Progenitor cell of endocrine pancreas (in vitro differentiated cells): ENCODE data around the gene SMPD3. TPM values are rescaled to one million over a fixed set of nuclear protein-coding genes. Genes with fewer than 3 reads are reported as not detected.

Source experiments
- DNase-seq: peaks from one replicate; pipeline ENCODE4 v3.0.0; 2021; ENCODE audit warnings: low spot score; ENCODE audit not compliant: unreplicated experiment
- H3K27ac Mint-ChIP-seq: 2 replicates; pipeline ENCODE4 v1.8.0; 2021; ENCODE audit warnings: mild to moderate bottlenecking, moderate library complexity, mixed read lengths
- H3K27me3 Mint-ChIP-seq: 2 replicates; pipeline ENCODE4 v1.8.0; 2021; ENCODE audit warnings: mixed read lengths
- H3K36me3 Mint-ChIP-seq: 2 replicates; pipeline ENCODE4 v1.8.0; 2022; ENCODE audit warnings: mixed read lengths; ENCODE audit not compliant: insufficient read depth
- H3K4me1 Mint-ChIP-seq: 2 replicates; pipeline ENCODE4 v1.8.0; 2021; ENCODE audit warnings: low read depth, mixed read lengths
- H3K4me3 Mint-ChIP-seq: 2 replicates; pipeline ENCODE4 v1.8.0; 2021; ENCODE audit warnings: low read depth, mild to moderate bottlenecking, moderate library complexity, mixed read lengths
- H3K9me3 Mint-ChIP-seq: 2 replicates; pipeline ENCODE4 v1.8.0; 2021; ENCODE audit warnings: low read depth, mixed read lengths
- total RNA-seq: library from RNA; stranded (reverse); gene quantifications from 2 replicates; pipeline ENCODE4 v1.2.1, GENCODE V29; 2021
- TF ChIP-seq, protein P1 (sequence below): fragments of 200-600 bp; sonication (generic); IDR thresholded peaks from one replicate; pipeline ENCODE4 v1.5.0; 2021; ENCODE audit warnings: antibody characterized with exemption, mild to moderate bottlenecking; ENCODE audit not compliant: unreplicated experiment

The SMPD3 gene
- total RNA-seq, 1 donor from 2014 or later = 1.7 TPM

DNA sequence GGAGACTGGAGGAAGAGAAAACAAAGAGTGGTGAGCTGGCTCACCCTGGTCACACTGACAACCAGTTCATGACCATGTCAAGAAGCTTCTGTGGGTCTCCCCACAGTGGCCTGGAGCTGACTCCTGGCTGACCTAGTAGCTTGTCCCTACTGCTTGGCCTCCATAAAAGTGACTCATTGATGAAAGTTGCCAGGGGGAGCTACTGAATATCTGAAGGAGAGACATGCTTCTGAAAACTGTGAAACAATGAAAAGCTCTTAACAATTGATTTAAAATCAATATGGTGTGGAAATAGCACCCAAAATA lies 22.0 kb downstream of the SMPD3 start:
- DNase-seq = no peak

DNA sequence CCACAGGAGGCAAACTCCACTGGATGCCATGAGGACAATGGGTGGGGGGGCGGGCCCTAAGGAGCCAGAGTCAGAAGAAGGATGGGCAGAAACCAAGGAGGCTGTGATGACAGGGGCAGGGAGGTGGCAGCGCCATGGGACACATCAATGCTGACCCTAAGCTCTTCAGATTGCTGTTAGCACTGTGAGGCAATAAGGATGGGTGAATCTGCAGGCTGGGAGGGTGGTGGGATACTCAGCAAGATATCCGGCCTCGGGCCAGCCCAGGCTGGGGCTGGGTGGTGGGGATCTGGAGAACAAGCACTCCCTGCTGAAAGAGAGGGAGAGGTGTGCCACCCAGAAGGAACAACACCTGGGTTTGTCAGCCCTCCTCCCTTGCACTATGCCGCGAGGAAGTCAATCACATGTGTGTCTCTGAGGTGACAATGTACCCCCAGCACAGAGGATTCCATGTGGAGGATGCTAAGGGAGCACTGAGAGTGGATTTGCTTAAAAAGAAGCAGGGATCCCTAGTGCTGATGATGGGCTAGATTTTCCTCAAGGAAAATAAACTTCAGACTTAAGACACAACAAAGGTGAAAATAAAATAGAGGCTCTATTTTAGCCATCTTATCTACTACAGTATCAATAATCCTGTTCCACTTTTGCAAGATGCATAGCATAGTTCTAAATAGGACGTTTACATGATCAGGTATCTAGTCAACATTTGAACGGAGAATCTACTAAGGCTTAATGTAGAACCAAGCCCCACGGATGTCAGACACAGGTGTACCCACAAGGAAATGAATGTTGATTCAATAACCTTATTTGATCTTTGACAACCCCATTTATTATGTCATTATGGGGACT lies 22.6 kb downstream of the SMPD3 start:
- Mint-ChIP-seq H3K36me3 (no peaks in the 10 kb centered on the region), H3K4me1 (peaks cover 6% of the 10 kb centered on the region), H3K4me3 (no peak overlapping the region), H3K27ac (no peak overlapping the region), H3K27me3 (peaks cover 3% of the 10 kb centered on the region), H3K9me3 (no peaks in the 10 kb centered on the region)
- no peak for DNase-seq
- TF ChIP-seq, protein P1, sequence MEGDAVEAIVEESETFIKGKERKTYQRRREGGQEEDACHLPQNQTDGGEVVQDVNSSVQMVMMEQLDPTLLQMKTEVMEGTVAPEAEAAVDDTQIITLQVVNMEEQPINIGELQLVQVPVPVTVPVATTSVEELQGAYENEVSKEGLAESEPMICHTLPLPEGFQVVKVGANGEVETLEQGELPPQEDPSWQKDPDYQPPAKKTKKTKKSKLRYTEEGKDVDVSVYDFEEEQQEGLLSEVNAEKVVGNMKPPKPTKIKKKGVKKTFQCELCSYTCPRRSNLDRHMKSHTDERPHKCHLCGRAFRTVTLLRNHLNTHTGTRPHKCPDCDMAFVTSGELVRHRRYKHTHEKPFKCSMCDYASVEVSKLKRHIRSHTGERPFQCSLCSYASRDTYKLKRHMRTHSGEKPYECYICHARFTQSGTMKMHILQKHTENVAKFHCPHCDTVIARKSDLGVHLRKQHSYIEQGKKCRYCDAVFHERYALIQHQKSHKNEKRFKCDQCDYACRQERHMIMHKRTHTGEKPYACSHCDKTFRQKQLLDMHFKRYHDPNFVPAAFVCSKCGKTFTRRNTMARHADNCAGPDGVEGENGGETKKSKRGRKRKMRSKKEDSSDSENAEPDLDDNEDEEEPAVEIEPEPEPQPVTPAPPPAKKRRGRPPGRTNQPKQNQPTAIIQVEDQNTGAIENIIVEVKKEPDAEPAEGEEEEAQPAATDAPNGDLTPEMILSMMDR = no peak

More for the DNA sequence above, 22.0 kb downstream of the SMPD3 start:
- TF ChIP-seq, protein P1 = no peak
- Mint-ChIP-seq H3K9me3 (no peaks in the 10 kb centered on the region), H3K36me3 (no peaks in the 10 kb centered on the region), H3K4me1 (peaks cover 6% of the 10 kb centered on the region), H3K27ac (no peak overlapping the region), H3K4me3 (no peak overlapping the region), H3K27me3 (peaks cover 3% of the 10 kb centered on the region)

DNA sequence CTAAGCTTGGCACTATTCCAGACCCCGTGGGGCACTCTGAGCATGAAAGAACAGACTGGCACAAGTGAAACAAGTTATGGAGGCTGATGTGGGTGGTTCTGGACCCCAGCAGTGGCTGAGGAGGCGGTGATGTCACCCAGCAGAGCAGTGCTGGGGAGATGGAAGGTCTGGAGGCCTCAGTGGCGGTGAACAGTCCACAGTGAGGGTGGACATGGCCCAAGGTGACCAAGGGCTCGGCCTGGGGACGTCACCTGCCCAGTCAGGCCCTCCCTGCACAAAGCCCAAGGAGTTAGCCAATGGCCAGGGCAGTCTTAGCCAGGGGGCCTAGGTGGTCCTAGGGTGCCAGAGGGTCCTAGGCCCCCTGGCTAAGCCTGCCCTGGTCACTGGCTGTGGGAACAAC lies 24.5 kb downstream of the SMPD3 start:
- Mint-ChIP-seq H3K9me3 (no peaks in the 10 kb centered on the region), H3K27me3 (no peaks in the 10 kb centered on the region), H3K36me3 (no peaks in the 10 kb centered on the region), H3K4me1 (peaks cover 6% of the 10 kb centered on the region), H3K27ac (no peak overlapping the region), H3K4me3 (no peak overlapping the region)
- TF ChIP-seq, protein P1 = no peak
- DNase-seq = no peak

DNA sequence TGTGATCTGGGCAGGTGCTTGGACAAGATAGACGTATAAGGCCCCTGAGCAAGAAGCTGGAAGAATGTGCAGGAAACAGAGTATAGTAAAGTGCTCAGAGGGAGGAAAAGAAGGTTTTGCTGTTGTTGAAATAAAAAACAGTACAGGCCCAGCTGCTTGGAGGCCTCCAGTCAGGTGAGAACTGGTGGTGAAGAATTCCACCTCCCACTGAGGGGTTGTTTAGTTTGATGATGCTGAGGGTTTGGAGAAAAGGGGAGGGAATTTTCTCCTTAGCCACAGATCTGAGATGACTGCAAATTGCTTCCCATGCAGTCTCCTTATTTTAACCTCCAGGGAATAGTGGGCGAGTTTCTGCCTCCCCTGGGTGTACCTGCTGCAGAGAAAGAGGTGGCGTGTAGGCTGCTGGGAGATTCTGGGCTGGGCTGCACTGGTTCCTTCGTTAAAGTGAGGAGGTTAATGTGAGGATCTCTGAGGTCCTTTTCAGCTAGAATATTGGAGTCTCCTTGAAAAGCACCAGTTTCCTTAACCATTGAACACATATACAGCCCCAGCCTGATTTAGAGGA lies 25.8 kb downstream of the SMPD3 start:
- H3K9me3 Mint-ChIP-seq = no peaks in the 10 kb centered on the region
- TF ChIP-seq, protein P1 = no peak
- no peaks in the 10 kb centered on the region for H3K36me3 Mint-ChIP-seq
- no peak for DNase-seq
- no peak overlapping the region for H3K4me3 Mint-ChIP-seq
- no peak overlapping the region for H3K27ac Mint-ChIP-seq
- H3K4me1 Mint-ChIP-seq = peaks cover 6% of the 10 kb centered on the region
- H3K27me3 Mint-ChIP-seq = no peaks in the 10 kb centered on the region

DNA sequence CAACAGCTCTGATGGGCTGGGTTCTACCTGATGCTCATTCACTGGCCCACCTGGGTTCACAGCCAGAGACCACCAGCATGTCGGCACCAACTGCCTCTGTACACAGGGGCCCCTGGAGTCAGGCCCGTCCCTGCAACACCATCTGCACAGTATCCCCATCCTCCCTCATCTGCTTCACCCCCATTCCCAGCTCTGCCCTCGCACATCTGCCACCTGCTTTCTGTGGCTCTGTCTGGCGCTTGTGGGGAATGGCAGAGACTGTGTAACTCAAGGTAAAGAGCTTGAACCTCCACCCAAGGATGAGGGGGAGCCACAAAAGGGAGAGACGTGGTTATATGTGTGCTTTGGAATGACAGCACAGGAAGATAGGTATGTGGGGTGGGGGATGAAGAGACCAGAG lies 27.2 kb downstream of the SMPD3 start:
- no peaks in the 10 kb centered on the region for H3K9me3 Mint-ChIP-seq
- TF ChIP-seq, protein P1 = no peak
- no peak overlapping the region for H3K4me3 Mint-ChIP-seq
- no peaks in the 10 kb centered on the region for H3K27me3 Mint-ChIP-seq
- peaks cover 9% of the 10 kb centered on the region for H3K4me1 Mint-ChIP-seq
- no peaks in the 10 kb centered on the region for H3K36me3 Mint-ChIP-seq
- DNase-seq = no peak
- no peak overlapping the region for H3K27ac Mint-ChIP-seq
